HEK293 (cell line): ENCODE results near the gene AP1S2.

Source experiments
- CTCF ChIA-PET: fragments of 350-600 bp; formaldehyde crosslinking; extraction: SDS; loops from one replicate; lab custom pipeline; 2021; ENCODE audit warnings: antibody characterized with exemption; lab: Yijun Ruan, JAX
- POLR2A ChIA-PET: fragments of 300-600 bp; formaldehyde crosslinking; extraction: SDS; loops from one replicate; lab custom pipeline; 2020; ENCODE audit warnings: antibody characterized with exemption, inconsistent platforms; lab: Yijun Ruan, JAX
- H3K27ac ChIP-seq: fragments of 200-500 bp; sonication (Bioruptor generic); 2 replicates; pipeline ENCODE4 v1.5.1; 2014; ENCODE audit warnings: low read depth, low read length, control low read depth, inconsistent platforms; ENCODE audit errors: extremely low read depth
- H3K36me3 ChIP-seq, 2 experiments: fragments of 200-500 bp in 1 of 2; sonication (Bioruptor generic) in 1 of 2; 1 replicate in 1 of 2; 2 replicates in 1 of 2; pipeline ENCODE4 v1.5.1; 2014 to 2017; ENCODE audit warnings: inconsistent platforms in 2 of 2, low read length in 2 of 2; ENCODE audit not compliant: control insufficient read depth in 2 of 2, insufficient read depth in 1 of 2
- H3K4me1 ChIP-seq: fragments of 200-500 bp; sonication (Bioruptor generic); 2 replicates; pipeline ENCODE4 v1.5.1; 2014; ENCODE audit warnings: mild to moderate bottlenecking, low read length, inconsistent platforms; ENCODE audit not compliant: control insufficient read depth, insufficient read depth
- H3K4me3 ChIP-seq: 2 replicates; pipeline ENCODE4 v1.5.1; 2011; ENCODE audit warnings: low read depth, mild to moderate bottlenecking, control low read depth, low read length, moderate library complexity
- H3K9me3 ChIP-seq: fragments of 200-500 bp; sonication (Bioruptor generic); 2 replicates; pipeline ENCODE4 v1.5.1; 2014; ENCODE audit warnings: low read depth, low read length, inconsistent platforms; ENCODE audit not compliant: control insufficient read depth, insufficient read depth
- AEBP2 ChIP-seq: fragments of 450-650 bp; formaldehyde crosslinking; IDR thresholded peaks from 2 replicates; pipeline ENCODE4 v1.5.1; 2016; ENCODE audit warnings: missing biosample characterization, missing genetic modification characterization, borderline replicate concordance
- GFI1B ChIP-seq: fragments of 450-650 bp; formaldehyde crosslinking; IDR thresholded peaks from 2 replicates; pipeline ENCODE4 v1.5.1; 2016; ENCODE audit warnings: missing biosample characterization, missing genetic modification characterization
- GLIS1 ChIP-seq: fragments of 450-650 bp; formaldehyde crosslinking; IDR thresholded peaks from 2 replicates; pipeline ENCODE4 v1.5.1; 2016; ENCODE audit warnings: missing biosample characterization, missing genetic modification characterization
- IKZF3 ChIP-seq: fragments of 450-650 bp; IDR thresholded peaks from 2 replicates; pipeline ENCODE4 v1.5.0; 2018; ENCODE audit warnings: missing biosample characterization, mild to moderate bottlenecking, missing genetic modification characterization, moderate library complexity
- KLF7 ChIP-seq: fragments of 450-650 bp; formaldehyde crosslinking; IDR thresholded peaks from 2 replicates; pipeline ENCODE4 v1.5.1; 2016; ENCODE audit warnings: missing biosample characterization, missing genetic modification characterization, borderline replicate concordance
- KLF9 ChIP-seq: fragments of 450-650 bp; formaldehyde crosslinking; IDR thresholded peaks from 2 replicates; pipeline ENCODE4 v1.5.1; 2016; ENCODE audit warnings: missing biosample characterization, missing genetic modification characterization, low read depth
- MYNN ChIP-seq: fragments of 450-650 bp; formaldehyde crosslinking; IDR thresholded peaks from 2 replicates; pipeline ENCODE4 v1.5.1; 2016; ENCODE audit warnings: missing biosample characterization, missing genetic modification characterization, borderline replicate concordance
- REPIN1 ChIP-seq: fragments of 450-650 bp; formaldehyde crosslinking; IDR thresholded peaks from 2 replicates; pipeline ENCODE4 v1.5.1; 2017; ENCODE audit warnings: missing biosample characterization, missing genetic modification characterization, low read depth
- REST ChIP-seq: fragments of 450-650 bp; formaldehyde crosslinking; IDR thresholded peaks from 2 replicates; pipeline ENCODE4 v1.5.1; 2016; ENCODE audit warnings: missing biosample characterization, missing genetic modification characterization
- SETDB1 ChIP-seq: IDR thresholded peaks from one replicate; pipeline ENCODE4 v1.6.1; 2017; ENCODE audit warnings: mild to moderate bottlenecking, low read length, moderate library complexity, mixed read lengths; ENCODE audit not compliant: insufficient read length
- TCF7L2 ChIP-seq: IDR thresholded peaks from 2 replicates; pipeline ENCODE4 v1.6.1; 2011; ENCODE audit warnings: low read depth, mild to moderate bottlenecking, inconsistent platforms, low read length, moderate library complexity, borderline replicate concordance
- ZBTB21 ChIP-seq: fragments of 450-650 bp; formaldehyde crosslinking; IDR thresholded peaks from 2 replicates; pipeline ENCODE4 v1.5.1; 2017; ENCODE audit warnings: missing biosample characterization, missing genetic modification characterization
- ZNF121 ChIP-seq: fragments of 450-650 bp; formaldehyde crosslinking; IDR thresholded peaks from 2 replicates; pipeline ENCODE4 v1.5.1; 2016; ENCODE audit warnings: missing biosample characterization, missing genetic modification characterization
- ZNF18 ChIP-seq: fragments of 450-650 bp; formaldehyde crosslinking; IDR thresholded peaks from 2 replicates; pipeline ENCODE4 v1.5.1; 2016; ENCODE audit warnings: missing biosample characterization, missing genetic modification characterization
- ZNF202 ChIP-seq: fragments of 450-650 bp; formaldehyde crosslinking; IDR thresholded peaks from 2 replicates; pipeline ENCODE4 v1.5.1; 2016; ENCODE audit warnings: missing biosample characterization, missing genetic modification characterization, borderline replicate concordance
- ZNF292 ChIP-seq: fragments of 450-650 bp; formaldehyde crosslinking; IDR thresholded peaks from 2 replicates; pipeline ENCODE4 v1.5.1; 2016; ENCODE audit warnings: low read depth, missing biosample characterization, missing genetic modification characterization, borderline replicate concordance
- ZNF404 ChIP-seq: fragments of 450-650 bp; formaldehyde crosslinking; IDR thresholded peaks from 2 replicates; pipeline ENCODE4 v1.5.1; 2017; ENCODE audit warnings: missing biosample characterization, missing genetic modification characterization
- ZNF423 ChIP-seq: fragments of 450-650 bp; formaldehyde crosslinking; IDR thresholded peaks from 2 replicates; pipeline ENCODE4 v1.5.1; 2016; ENCODE audit warnings: missing biosample characterization, missing genetic modification characterization
- ZNF514 ChIP-seq: fragments of 450-650 bp; formaldehyde crosslinking; IDR thresholded peaks from 2 replicates; pipeline ENCODE4 v1.5.1; 2016; ENCODE audit warnings: missing biosample characterization, missing genetic modification characterization
- ZNF549 ChIP-seq: fragments of 450-650 bp; IDR thresholded peaks from 2 replicates; pipeline ENCODE4 v1.5.1; 2018; ENCODE audit warnings: missing biosample characterization, missing genetic modification characterization, mild to moderate bottlenecking, inconsistent platforms, moderate library complexity
- ZNF645 ChIP-seq: fragments of 450-650 bp; formaldehyde crosslinking; IDR thresholded peaks from 2 replicates; pipeline ENCODE4; 2016; ENCODE audit warnings: missing biosample characterization, missing genetic modification characterization
- ZNF707 ChIP-seq: fragments of 450-650 bp; formaldehyde crosslinking; IDR thresholded peaks from 2 replicates; pipeline ENCODE4 v1.5.1; 2016; ENCODE audit warnings: missing biosample characterization, missing genetic modification characterization
- ZNF747 ChIP-seq: fragments of 450-650 bp; formaldehyde crosslinking; IDR thresholded peaks from 2 replicates; pipeline ENCODE4 v1.5.1; 2016; ENCODE audit warnings: missing biosample characterization, missing genetic modification characterization
- ZNF768 ChIP-seq: fragments of 450-650 bp; formaldehyde crosslinking; IDR thresholded peaks from 2 replicates; pipeline ENCODE4 v1.5.1; 2018; ENCODE audit warnings: missing biosample characterization, mild to moderate bottlenecking, missing genetic modification characterization
- ZNF785 ChIP-seq: fragments of 450-650 bp; formaldehyde crosslinking; IDR thresholded peaks from 2 replicates; pipeline ENCODE4 v1.5.1; 2016; ENCODE audit warnings: missing biosample characterization, missing genetic modification characterization
- ZSCAN30 ChIP-seq: fragments of 450-650 bp; IDR thresholded peaks from 2 replicates; pipeline ENCODE4 v1.5.1; 2018; ENCODE audit warnings: missing biosample characterization, mild to moderate bottlenecking, missing genetic modification characterization, moderate library complexity

Gene AP1S2

GRCh38 chrX:15870310-15870709, 15.7 kb upstream of the AP1S2 start:
- no peaks in the 10 kb centered on the region for H3K9me3 ChIP-seq
- 0 out of 2 replicates have a peak, but pooled peaks cover 6% of the 10 kb centered on the region for H3K4me1 ChIP-seq
- ChIA-PET POLR2A (no interaction called here), CTCF (no interaction called here)
- H3K36me3 ChIP-seq: no peaks in the 10 kb centered on the region
- TF ChIP-seq ZSCAN30 (tag by site-specific recombination): no peak
- no peak for TF ChIP-seq ZNF768 (tag by site-specific recombination)
- TF ChIP-seq GFI1B (tag by site-specific recombination): no peak
- TF ChIP-seq REPIN1 (tag by site-specific recombination): no peak
- no peak for TF ChIP-seq ZNF202 (tag by site-specific recombination)
- TF ChIP-seq ZNF645 (tag by site-specific recombination): no peak
- TF ChIP-seq ZNF18: no peak
- TF ChIP-seq ZNF404 (tag by site-specific recombination): no peak
- no peak for TF ChIP-seq ZNF292 (tag by site-specific recombination)
- no peak for TF ChIP-seq ZNF514 (tag by site-specific recombination)
- TF ChIP-seq, all 188 proteins: peak for 0
- H3K27ac ChIP-seq: no peak overlapping the region
- H3K4me3 ChIP-seq: no peak overlapping the region

- Histone ChIP-seq H3K4me3 (no peak overlapping the region), H3K4me1 (0 out of 2 replicates have a peak, but pooled peaks cover 4% of the 10 kb centered on the region), H3K9me3 (no peaks in the 10 kb centered on the region), H3K36me3 (no peaks in the 10 kb centered on the region), H3K27ac (no peak overlapping the region)
- ChIA-PET POLR2A (interaction anchor here (1.6 kb wide), 1 partner anchor 15 kb away, joined by 5 read pairs; the partner anchor contains the start of gene AP1S2), CTCF (no interaction called here)
- TF ChIP-seq ZNF707 (no peak), ZNF549 (tag by site-specific recombination) (no peak), ZNF121 (tag by site-specific recombination) (peak; percentile 34; the same call in 1 of the 2 replicates)
These were observed 15.1 kb upstream of the AP1S2 start for GRCh38 chrX:15869695-15870094.

- Histone ChIP-seq H3K9me3 (no peaks in the 10 kb centered on the region), H3K36me3 (no peaks in the 10 kb centered on the region), H3K4me1 (no peaks in the 10 kb centered on the region), H3K27ac (no peak overlapping the region), H3K4me3 (no peak overlapping the region)
- ChIA-PET POLR2A (interaction anchor here (1.5 kb wide), 1 partner anchor 12 kb away, joined by 7 read pairs; the partner anchor contains the start of gene AP1S2), CTCF (interaction anchor here (1.2 to 1.3 kb wide), 2 partner anchors 10 to 17 kb away, joined by 3 read pairs; no protein-coding TSS in a partner anchor)
- TF ChIP-seq ZNF423 (tag by site-specific recombination) (no peak), SETDB1 (no peak), ZNF785 (tag by site-specific recombination) (no peak), ZSCAN30 (tag by site-specific recombination) (no peak), REST (tag by site-specific recombination) (no peak), KLF7 (tag by site-specific recombination) (no peak), IKZF3 (tag by site-specific recombination) (no peak), GLIS1 (tag by site-specific recombination) (no peak), KLF9 (tag by site-specific recombination) (no peak), AEBP2 (tag by site-specific recombination) (no peak), TCF7L2 (no peak), MYNN (tag by site-specific recombination) (no peak), ZNF747 (tag by site-specific recombination) (no peak), ZBTB21 (tag by site-specific recombination) (no peak)
These were observed 11.5 kb upstream of the AP1S2 start for GRCh38 chrX:15866147-15866546.
